K562 (cell line): ENCODE measurements around the gene CERS1. TPM values are rescaled to one million over a fixed set of nuclear protein-coding genes. Genes with fewer than 3 reads are reported as not detected.

ENCODE experiments used
- CHD7 ChIP-seq: fragments of 200-600 bp; sonication (generic); IDR thresholded peaks from one replicate; pipeline ENCODE4 v1.6.1; 2012; ENCODE audit warnings: mild to moderate bottlenecking, low read depth, low read length, inconsistent platforms
- KAT7 ChIP-seq: sonication (generic); formaldehyde crosslinking; IDR thresholded peaks from 2 replicates; pipeline ENCODE4 v1.8.0; 2022; ENCODE audit warnings: missing genetic modification reagents, mild to moderate bottlenecking, borderline replicate concordance
- KDM2B ChIP-seq: fragments of 250-450 bp; sonication (Bioruptor Pico); IDR thresholded peaks from 2 replicates; pipeline ENCODE4 v1.8.0; 2021; ENCODE audit warnings: mild to moderate bottlenecking, moderate library complexity
- RFX5 ChIP-seq: IDR thresholded peaks from 2 replicates; pipeline ENCODE4 v1.6.1; 2011; ENCODE audit warnings: low read depth, mild to moderate bottlenecking, improper control_type of control experiment, low read length
- ZBTB33 ChIP-seq: sonication (generic); formaldehyde crosslinking; IDR thresholded peaks from 2 replicates; pipeline ENCODE4 v1.8.1; 2023; ENCODE audit warnings: mild to moderate bottlenecking, missing genetic modification reagents
- ZC3H11A ChIP-seq: IDR thresholded peaks from 2 replicates; pipeline ENCODE4 v1.6.1; 2012; ENCODE audit warnings: low read depth, low read length, improper control_type of control experiment
- ZNF134 ChIP-seq: fragments of 250-450 bp; sonication (Bioruptor Pico); conservative IDR thresholded peaks from 2 replicates; pipeline ENCODE4 v1.4.0; 2020
- ZNF140 ChIP-seq: fragments of 250-450 bp; sonication (Bioruptor Pico); IDR thresholded peaks from 2 replicates; pipeline ENCODE4 v1.8.0; 2021; ENCODE audit warnings: moderate library complexity, mild to moderate bottlenecking, inconsistent platforms
- ZNF239 ChIP-seq: fragments of 250-450 bp; sonication (Bioruptor Pico); IDR thresholded peaks from 2 replicates; pipeline ENCODE4 v1.4.0; 2020; ENCODE audit warnings: mild to moderate bottlenecking
- ZNF316 ChIP-seq: fragments of 450-650 bp; IDR thresholded peaks from 2 replicates; pipeline ENCODE4 v1.6.1; 2016
- ZNF583 ChIP-seq: fragments of 250-450 bp; sonication (Bioruptor Pico); IDR thresholded peaks from 2 replicates; pipeline ENCODE4 v1.4.0; 2020
- ZNF644 ChIP-seq: fragments of 200-800 bp; sonication (Bioruptor generic); IDR thresholded peaks from 2 replicates; pipeline ENCODE4 v1.6.1; 2016; ENCODE audit warnings: low read depth, missing genetic modification characterization, missing compliant biosample characterization
- polyA plus RNA-seq, 8 experiments: library from polyadenylated mRNA; depleted of rRNA in 4 of 8; stranded (reverse) in 5 of 8; unstranded in 3 of 8; fragments of >200 nt; fragmentation: Nextera tagmentation in 2 of 8; fragmentation: Illumina TruSeq in 1 of 8; extraction: Ambion mirVana in 2 of 8; extraction: Trizol in 1 of 8; gene quantifications; 2 replicates each; pipeline versions ENCODE4 v1.2.1 to v1.2.3, GENCODE V29; 2011 to 2014; ENCODE audit warnings: inconsistent platforms in 1 of 8, missing spikeins in 1 of 8
- total RNA-seq, 7 experiments: library from RNA; depleted of rRNA in 6 of 7; stranded (reverse); fragments of >200 nt in 6 of 7; fragmentation: Illumina TruSeq in 2 of 7; extraction: Trizol in 2 of 7; gene quantifications; 2 replicates each; pipeline versions ENCODE4 v1.2.1 to v1.2.3, GENCODE V29; 2011 to 2021; ENCODE audit warnings: low replicate concordance in 1 of 7

CERS1 gene
- total and polyA plus RNA-seq, 9 of the 15 experiments (the other 6 are each of a cell fraction or from before 2014, with no cell fraction given) = 0.33 to 1.5 (median 0.86) TPM; not detected in 2

- no peak for TF ChIP-seq CHD7
- TF ChIP-seq RFX5 = no peak
- no peak for TF ChIP-seq ZNF140 (CRISPR knock-in tag)
- TF ChIP-seq KDM2B (CRISPR knock-in tag) = no peak
- TF ChIP-seq KAT7 = peak; percentile 54; the same call in 1 of the 2 replicates
- no peak for TF ChIP-seq ZNF239 (CRISPR knock-in tag)
- TF ChIP-seq ZC3H11A = no peak
- TF ChIP-seq ZNF644 (tag) = 0 out of 2 replicates have a peak, but pooled peaks have one; percentile 62
- peak; percentile 59; the same call in 1 of the 2 replicates for TF ChIP-seq ZNF583 (CRISPR knock-in tag)
- TF ChIP-seq ZBTB33 (CRISPR knock-in tag) = no peak
- no peak for TF ChIP-seq ZNF134
- TF ChIP-seq ZNF316 = no peak
These were observed 23.3 kb upstream of the CERS1 start, which contains the start of the genes COPE and DDX49 (continued) for GRCh38 chr19:18919086-18919899.
